SK-N-SH treated with all-trans-retinoic acid at 6 μM for 48 hours (cell line): ENCODE measurements around the gene SAFB2.

Experiments
- BACH2 ChIP-seq: fragments of 250-450 bp; sonication (Bioruptor Pico); IDR thresholded peaks from 2 replicates; pipeline ENCODE4 v1.9.0; 2021; ENCODE audit warnings: mild to moderate bottlenecking, borderline replicate concordance
- CSDC2 ChIP-seq: fragments of 250-450 bp; sonication (Bioruptor Pico); IDR thresholded peaks from 2 replicates; pipeline ENCODE4 v1.5.0; 2020; ENCODE audit warnings: mild to moderate bottlenecking, moderate library complexity
- GLIS3 ChIP-seq: fragments of 250-450 bp; sonication (Bioruptor Pico); IDR thresholded peaks from 2 replicates; pipeline ENCODE4 v1.5.0; 2020; ENCODE audit warnings: mild to moderate bottlenecking, moderate library complexity
- RARB ChIP-seq: fragments of 250-450 bp; sonication (Bioruptor Pico); IDR thresholded peaks from 2 replicates; pipeline ENCODE4 v1.8.0; 2021; ENCODE audit warnings: mild to moderate bottlenecking, moderate library complexity
- TOX ChIP-seq: fragments of 250-450 bp; sonication (Bioruptor Pico); IDR thresholded peaks from 2 replicates; pipeline ENCODE4 v1.8.0; 2021; ENCODE audit warnings: mild to moderate bottlenecking, moderate library complexity, borderline replicate concordance
- ZFP30 ChIP-seq: fragments of 450-650 bp; formaldehyde crosslinking; IDR thresholded peaks from 2 replicates; pipeline ENCODE4 v1.5.0; 2022; ENCODE audit warnings: mild to moderate bottlenecking, moderate library complexity
- TF ChIP-seq, protein P1 (sequence below): fragments of 250-450 bp; sonication (Bioruptor Pico); IDR thresholded peaks from 2 replicates; pipeline ENCODE4 v1.8.0; 2020; ENCODE audit warnings: mild to moderate bottlenecking, moderate library complexity, borderline replicate concordance

DNA sequence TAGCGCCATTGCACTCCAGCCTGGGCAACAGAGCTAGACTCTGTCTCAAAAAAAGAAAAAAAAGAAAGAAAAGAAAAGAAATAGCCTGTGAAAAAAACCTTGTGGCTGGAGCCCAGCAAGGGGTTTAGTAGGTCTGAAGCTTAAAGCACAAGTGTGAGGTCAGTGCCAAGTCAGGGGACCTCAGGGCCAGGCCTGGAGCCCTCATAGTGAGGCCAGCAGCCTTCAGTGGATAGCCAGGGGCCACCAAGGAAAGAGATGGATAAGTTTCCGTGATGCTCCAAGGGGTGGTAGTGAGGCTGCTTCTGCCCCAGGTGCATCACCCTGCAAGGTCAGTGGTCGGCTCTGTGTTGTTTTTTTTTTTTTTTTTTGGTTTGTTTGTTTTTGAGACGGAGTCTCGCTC lies 67.7 kb downstream of the SAFB2 start:
- TF ChIP-seq BACH2 (CRISPR knock-in tag), result no peak
- TF ChIP-seq RARB (CRISPR knock-in tag), result no peak
- TF ChIP-seq TOX (CRISPR knock-in tag), result no peak
- no peak for TF ChIP-seq CSDC2
- TF ChIP-seq GLIS3 (CRISPR knock-in tag), result no peak
- TF ChIP-seq, protein P1, sequence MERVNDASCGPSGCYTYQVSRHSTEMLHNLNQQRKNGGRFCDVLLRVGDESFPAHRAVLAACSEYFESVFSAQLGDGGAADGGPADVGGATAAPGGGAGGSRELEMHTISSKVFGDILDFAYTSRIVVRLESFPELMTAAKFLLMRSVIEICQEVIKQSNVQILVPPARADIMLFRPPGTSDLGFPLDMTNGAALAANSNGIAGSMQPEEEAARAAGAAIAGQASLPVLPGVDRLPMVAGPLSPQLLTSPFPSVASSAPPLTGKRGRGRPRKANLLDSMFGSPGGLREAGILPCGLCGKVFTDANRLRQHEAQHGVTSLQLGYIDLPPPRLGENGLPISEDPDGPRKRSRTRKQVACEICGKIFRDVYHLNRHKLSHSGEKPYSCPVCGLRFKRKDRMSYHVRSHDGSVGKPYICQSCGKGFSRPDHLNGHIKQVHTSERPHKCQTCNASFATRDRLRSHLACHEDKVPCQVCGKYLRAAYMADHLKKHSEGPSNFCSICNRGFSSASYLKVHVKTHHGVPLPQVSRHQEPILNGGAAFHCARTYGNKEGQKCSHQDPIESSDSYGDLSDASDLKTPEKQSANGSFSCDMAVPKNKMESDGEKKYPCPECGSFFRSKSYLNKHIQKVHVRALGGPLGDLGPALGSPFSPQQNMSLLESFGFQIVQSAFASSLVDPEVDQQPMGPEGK (CRISPR knock-in tag), result no peak
- TF ChIP-seq ZFP30 (CRISPR knock-in tag), result no peak
